K562 (cell line): ENCODE data around the gene CGNL1. TPM values are rescaled to one million over a fixed set of nuclear protein-coding genes. Genes with fewer than 3 reads are reported as not detected.

Experiments
- SMARCA5 ChIP-seq: fragments of 450-650 bp; IDR thresholded peaks from 2 replicates; pipeline ENCODE4 v1.6.1; 2016
- ZNF407 ChIP-seq: fragments of 450-650 bp; IDR thresholded peaks from 2 replicates; pipeline ENCODE4 v1.6.1; 2016; ENCODE audit warnings: low read depth
- ZNF41 ChIP-seq: fragments of 250-450 bp; sonication (Bioruptor Pico); conservative IDR thresholded peaks from 2 replicates; pipeline ENCODE4 v1.4.0; 2020; ENCODE audit warnings: mild to moderate bottlenecking
- ZNF444 ChIP-seq: fragments of 250-450 bp; sonication (Bioruptor Pico); IDR thresholded peaks from 2 replicates; pipeline ENCODE4 v1.4.0; 2020; ENCODE audit warnings: mild to moderate bottlenecking, moderate library complexity
- ZNF707 ChIP-seq: fragments of 250-450 bp; sonication (Bioruptor Pico); conservative IDR thresholded peaks from 2 replicates; pipeline ENCODE4 v1.8.0; 2022; ENCODE audit warnings: inconsistent platforms, mild to moderate bottlenecking, moderate library complexity
- polyA plus RNA-seq, 8 experiments: library from polyadenylated mRNA; depleted of rRNA in 4 of 8; stranded (reverse) in 5 of 8; unstranded in 3 of 8; fragments of >200 nt; fragmentation: Nextera tagmentation in 2 of 8; fragmentation: Illumina TruSeq in 1 of 8; extraction: Ambion mirVana in 2 of 8; extraction: Trizol in 1 of 8; gene quantifications; 2 replicates each; pipeline versions ENCODE4 v1.2.1 to v1.2.3, GENCODE V29; 2011 to 2014; ENCODE audit warnings: inconsistent platforms in 1 of 8, missing spikeins in 1 of 8
- total RNA-seq, 7 experiments: library from RNA; depleted of rRNA in 6 of 7; stranded (reverse); fragments of >200 nt in 6 of 7; fragmentation: Illumina TruSeq in 2 of 7; extraction: Trizol in 2 of 7; gene quantifications; 2 replicates each; pipeline versions ENCODE4 v1.2.1 to v1.2.3, GENCODE V29; 2011 to 2021; ENCODE audit warnings: low replicate concordance in 1 of 7

The CGNL1 gene
- total and polyA plus RNA-seq, 9 of the 15 experiments (the other 6 are each of a cell fraction or from before 2014, with no cell fraction given), result 0.01 to 0.07 TPM; not detected in 7

- TF ChIP-seq ZNF407, result no peak
- no peak for TF ChIP-seq ZNF444
- no peak for TF ChIP-seq ZNF707 (CRISPR knock-in tag)
- no peak for TF ChIP-seq SMARCA5
- TF ChIP-seq ZNF41 (CRISPR knock-in tag), result no peak
Observed at GRCh38 chr15:57440167-57440566, 63.9 kb downstream of the CGNL1 start (continued).
